Measurements from ENCODE around the gene RITA1.

DNA sequence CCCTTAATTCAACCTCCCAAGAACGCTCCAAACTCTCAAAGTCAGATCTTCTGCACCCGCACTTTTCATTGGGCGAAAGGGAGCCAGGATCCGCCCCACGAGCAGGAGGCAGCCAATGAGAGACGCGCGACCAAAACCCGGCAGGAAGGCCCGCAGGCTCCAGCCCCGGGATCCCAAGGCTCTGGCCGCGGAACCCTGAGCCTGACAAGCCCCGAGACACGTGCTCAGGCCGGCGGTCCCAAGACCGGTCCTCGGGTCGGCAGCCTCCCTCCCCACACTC is 681 bp upstream of the RITA1 start:
- TF ChIP-seq, protein P1, sequence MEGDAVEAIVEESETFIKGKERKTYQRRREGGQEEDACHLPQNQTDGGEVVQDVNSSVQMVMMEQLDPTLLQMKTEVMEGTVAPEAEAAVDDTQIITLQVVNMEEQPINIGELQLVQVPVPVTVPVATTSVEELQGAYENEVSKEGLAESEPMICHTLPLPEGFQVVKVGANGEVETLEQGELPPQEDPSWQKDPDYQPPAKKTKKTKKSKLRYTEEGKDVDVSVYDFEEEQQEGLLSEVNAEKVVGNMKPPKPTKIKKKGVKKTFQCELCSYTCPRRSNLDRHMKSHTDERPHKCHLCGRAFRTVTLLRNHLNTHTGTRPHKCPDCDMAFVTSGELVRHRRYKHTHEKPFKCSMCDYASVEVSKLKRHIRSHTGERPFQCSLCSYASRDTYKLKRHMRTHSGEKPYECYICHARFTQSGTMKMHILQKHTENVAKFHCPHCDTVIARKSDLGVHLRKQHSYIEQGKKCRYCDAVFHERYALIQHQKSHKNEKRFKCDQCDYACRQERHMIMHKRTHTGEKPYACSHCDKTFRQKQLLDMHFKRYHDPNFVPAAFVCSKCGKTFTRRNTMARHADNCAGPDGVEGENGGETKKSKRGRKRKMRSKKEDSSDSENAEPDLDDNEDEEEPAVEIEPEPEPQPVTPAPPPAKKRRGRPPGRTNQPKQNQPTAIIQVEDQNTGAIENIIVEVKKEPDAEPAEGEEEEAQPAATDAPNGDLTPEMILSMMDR (IDR thresholded peaks at IDR 0.05) = no peak
- TF ChIP-seq POLR2A (IDR thresholded peaks at IDR 0.05) (no peak), POLR2AphosphoS5 (IDR thresholded peaks at IDR 0.05) (peak in 1 of 3 donors; percentile 3), EP300 (IDR thresholded peaks at IDR 0.05) (no peak)
